Fibroblast of lung (primary cell): ENCODE data around the gene RASA3. TPM values are rescaled to one million over a fixed set of nuclear protein-coding genes. Genes with fewer than 3 reads are reported as not detected.
"Not testable (repeated sequence)": the region's sequence is repeated elsewhere in the genome, so short reads cannot be mapped to it uniquely, and the experiment has no call there.

Source experiments
- DNase-seq, 2 donors: peaks; one replicate each; pipeline versions ENCODE4 v3.0.0 to v3.0.0-alpha.2; 2010; ENCODE audit warnings: low read depth in 2 of 2
- H2AFZ ChIP-seq: 2 replicates; pipeline ENCODE4 v1.5.1; 2012; ENCODE audit warnings: low read length, control low read depth, inconsistent platforms
- H3K27ac ChIP-seq: 2 replicates; pipeline ENCODE4 v1.5.1; 2011; ENCODE audit warnings: low read length, control low read depth; ENCODE audit not compliant: insufficient read depth
- H3K27me3 ChIP-seq: 2 replicates; pipeline ENCODE4 v1.5.1; 2011; ENCODE audit warnings: mild to moderate bottlenecking, low read length; ENCODE audit not compliant: control insufficient read depth, insufficient read depth
- H3K36me3 ChIP-seq: 2 replicates; pipeline ENCODE4 v1.5.1; 2011; ENCODE audit warnings: low read length; ENCODE audit not compliant: control insufficient read depth, insufficient read depth
- H3K4me1 ChIP-seq: 2 replicates; pipeline ENCODE4 v1.5.1; 2011; ENCODE audit warnings: low read length; ENCODE audit not compliant: control insufficient read depth, insufficient read depth; ENCODE audit errors: extremely low read depth
- H3K4me2 ChIP-seq: 2 replicates; pipeline ENCODE4 v1.5.1; 2011; ENCODE audit warnings: low read length, control low read depth; ENCODE audit not compliant: insufficient read depth; ENCODE audit errors: extremely low read depth
- H3K4me3 ChIP-seq, 4 experiments: fragments of 200-600 bp in 1 of 4; sonication (generic) in 1 of 4; replicated peaks in 1 of 4; 2 replicates each; pipeline ENCODE4 v1.5.1; 2011 to 2016; ENCODE audit warnings: low read length in 4 of 4, low read depth in 3 of 4, mild to moderate bottlenecking in 3 of 4, control low read depth in 2 of 4, inconsistent platforms in 1 of 4, mixed read lengths in 1 of 4; ENCODE audit not compliant: insufficient read depth in 1 of 4; ENCODE audit errors: control extremely low read depth in 1 of 4
- H3K79me2 ChIP-seq: 2 replicates; pipeline ENCODE4 v1.5.1; 2012; ENCODE audit warnings: mild to moderate bottlenecking, low read length, inconsistent platforms; ENCODE audit not compliant: control insufficient read depth, insufficient read depth
- H3K9ac ChIP-seq: 2 replicates; pipeline ENCODE4 v1.5.1; 2011; ENCODE audit warnings: mild to moderate bottlenecking, low read length, control low read depth; ENCODE audit not compliant: insufficient read depth
- H3K9me3 ChIP-seq: 2 replicates; pipeline ENCODE4 v1.5.1; 2012; ENCODE audit warnings: low read depth, low read length; ENCODE audit not compliant: control insufficient read depth, insufficient read depth
- H4K20me1 ChIP-seq: 2 replicates; pipeline ENCODE4 v1.5.1; 2011; ENCODE audit warnings: low read length; ENCODE audit not compliant: control insufficient read depth, insufficient read depth; ENCODE audit errors: extremely low read depth
- EZH2 ChIP-seq: IDR thresholded peaks from 2 replicates; pipeline ENCODE4 v1.5.1; 2012; ENCODE audit warnings: low read length, control low read depth, mild to moderate bottlenecking; ENCODE audit errors: missing control alignments
- polyA plus RNA-seq, 2 donors: library from polyadenylated mRNA; depleted of rRNA in 1 of 2; stranded (reverse) in 1 of 2; unstranded in 1 of 2; fragments of >200 nt; gene quantifications; 2 replicates each; pipeline ENCODE4 v1.2.1, GENCODE V29; 2011 to 2012; ENCODE audit warnings: missing spikeins in 1 of 2
- total RNA-seq: library from RNA; depleted of rRNA; stranded (reverse); fragments of >200 nt; gene quantifications from 2 replicates; pipeline ENCODE4 v1.2.1, GENCODE V29; 2014
- TF ChIP-seq, protein P1 (sequence below), 2 donors: IDR thresholded peaks in 1 of 2; conservative IDR thresholded peaks in 1 of 2; 1 replicate in 1 of 2; 2 replicates in 1 of 2; pipeline ENCODE4 v1.5.1; 2011 to 2012; ENCODE audit warnings: low read length in 2 of 2, control low read depth in 1 of 2, inconsistent platforms in 1 of 2, low read depth in 1 of 2, mild to moderate bottlenecking in 1 of 2

The RASA3 gene
- total and polyA plus RNA-seq, 2 donors (not counting 1 experiment from before 2014, with no cell fraction given), result 26.6 to 31.1 TPM

DNA sequence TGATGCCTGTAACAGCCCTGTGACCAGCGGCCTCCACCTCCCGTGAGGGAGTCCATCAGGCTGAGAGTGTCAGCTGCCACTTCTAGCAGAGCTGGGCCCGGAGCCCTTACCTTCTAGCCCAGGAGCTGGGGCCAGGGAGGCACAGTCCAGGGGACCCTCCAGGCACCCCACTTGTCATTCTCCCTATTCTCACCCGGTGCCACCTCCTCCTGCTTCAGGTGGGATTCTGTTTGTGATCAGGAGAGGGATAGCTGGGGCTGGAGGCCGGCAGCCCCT is 4.1 kb downstream of the RASA3 start:
- Histone ChIP-seq H3K9me3 (no peaks in the 10 kb centered on the region), H3K27me3 (no peaks in the 10 kb centered on the region), H3K27ac (peak overlapping the region; percentile 96), H3K9ac (peak overlapping the region; percentile 58), H3K36me3 (peaks cover 3% of the 10 kb centered on the region), H3K4me2 (peak overlapping the region; percentile 85), H3K4me3 (peak overlapping the region in 1 of 4 experiments; percentile 98), H3K79me2 (peaks cover 88% of the 10 kb centered on the region), H4K20me1 (no peaks in the 10 kb centered on the region), H3K4me1 (peaks cover 23% of the 10 kb centered on the region), H2AFZ (no peak overlapping the region)
- TF ChIP-seq, protein P1, sequence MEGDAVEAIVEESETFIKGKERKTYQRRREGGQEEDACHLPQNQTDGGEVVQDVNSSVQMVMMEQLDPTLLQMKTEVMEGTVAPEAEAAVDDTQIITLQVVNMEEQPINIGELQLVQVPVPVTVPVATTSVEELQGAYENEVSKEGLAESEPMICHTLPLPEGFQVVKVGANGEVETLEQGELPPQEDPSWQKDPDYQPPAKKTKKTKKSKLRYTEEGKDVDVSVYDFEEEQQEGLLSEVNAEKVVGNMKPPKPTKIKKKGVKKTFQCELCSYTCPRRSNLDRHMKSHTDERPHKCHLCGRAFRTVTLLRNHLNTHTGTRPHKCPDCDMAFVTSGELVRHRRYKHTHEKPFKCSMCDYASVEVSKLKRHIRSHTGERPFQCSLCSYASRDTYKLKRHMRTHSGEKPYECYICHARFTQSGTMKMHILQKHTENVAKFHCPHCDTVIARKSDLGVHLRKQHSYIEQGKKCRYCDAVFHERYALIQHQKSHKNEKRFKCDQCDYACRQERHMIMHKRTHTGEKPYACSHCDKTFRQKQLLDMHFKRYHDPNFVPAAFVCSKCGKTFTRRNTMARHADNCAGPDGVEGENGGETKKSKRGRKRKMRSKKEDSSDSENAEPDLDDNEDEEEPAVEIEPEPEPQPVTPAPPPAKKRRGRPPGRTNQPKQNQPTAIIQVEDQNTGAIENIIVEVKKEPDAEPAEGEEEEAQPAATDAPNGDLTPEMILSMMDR (conservative IDR thresholded peaks at IDR 0.05 in 1 of 2, IDR thresholded peaks at IDR 0.05 in 1 of 2; ENCODE audit: low read depth in 1 of 2, low read length in 2 of 2), result no peak
- TF ChIP-seq EZH2, result no peak
- DNase-seq, result no peak

DNA sequence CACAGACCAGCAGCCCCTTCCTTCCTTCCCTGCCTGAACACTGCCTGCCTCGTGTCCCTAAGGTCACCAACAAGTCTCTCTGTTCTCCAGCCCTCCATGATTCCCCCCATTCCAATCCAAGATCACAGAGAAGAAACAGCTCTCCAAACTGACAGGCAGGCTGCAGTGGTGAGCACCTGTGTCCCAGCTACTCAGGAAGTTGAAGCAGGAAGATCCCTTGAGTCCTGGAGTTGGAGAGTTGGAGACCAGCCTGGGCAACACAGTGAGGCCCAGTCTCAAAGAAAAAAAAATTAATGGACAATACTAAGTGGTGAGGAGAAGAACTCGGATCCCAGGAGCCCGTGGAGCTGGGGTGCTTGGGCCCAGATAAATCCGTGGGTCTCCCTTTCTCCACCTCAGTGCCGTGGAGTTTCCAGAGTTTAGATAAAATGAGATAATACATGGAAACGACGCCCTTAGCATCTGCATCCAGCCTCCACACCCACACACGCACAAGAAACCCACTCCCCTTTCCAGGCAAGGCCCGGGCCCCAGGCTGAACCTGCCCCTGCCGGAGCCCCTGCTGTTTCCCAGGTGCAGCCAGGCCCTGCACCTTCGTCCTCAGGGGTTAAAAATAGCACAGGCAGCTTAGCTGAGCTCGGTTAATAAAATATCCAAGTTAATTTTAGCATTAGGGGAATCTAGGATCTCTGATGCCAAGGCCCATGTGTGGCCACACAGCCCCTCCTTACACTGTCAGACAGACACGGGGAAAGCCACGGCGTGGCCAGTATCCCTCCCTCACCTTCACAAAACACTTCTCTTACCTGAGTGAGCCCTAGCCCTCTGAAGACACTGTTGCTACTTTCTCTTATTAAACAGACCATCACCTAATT is 4.7 kb downstream of the RASA3 start:
- no peak for DNase-seq
- TF ChIP-seq EZH2, result no peak
- TF ChIP-seq, protein P1 (conservative IDR thresholded peaks at IDR 0.05 in 1 of 2, IDR thresholded peaks at IDR 0.05 in 1 of 2; ENCODE audit: low read depth in 1 of 2, low read length in 2 of 2), result no peak
- Histone ChIP-seq H4K20me1 (no peaks in the 10 kb centered on the region), H3K27ac (peak overlapping the region; percentile 96), H3K9ac (no peak overlapping the region), H3K27me3 (no peaks in the 10 kb centered on the region), H3K4me2 (peak overlapping the region; percentile 85), H2AFZ (no peak overlapping the region), H3K4me3 (no peak overlapping the region), H3K79me2 (peaks cover 94% of the 10 kb centered on the region), H3K36me3 (peaks cover 3% of the 10 kb centered on the region), H3K9me3 (no peaks in the 10 kb centered on the region), H3K4me1 (peaks cover 29% of the 10 kb centered on the region)

DNA sequence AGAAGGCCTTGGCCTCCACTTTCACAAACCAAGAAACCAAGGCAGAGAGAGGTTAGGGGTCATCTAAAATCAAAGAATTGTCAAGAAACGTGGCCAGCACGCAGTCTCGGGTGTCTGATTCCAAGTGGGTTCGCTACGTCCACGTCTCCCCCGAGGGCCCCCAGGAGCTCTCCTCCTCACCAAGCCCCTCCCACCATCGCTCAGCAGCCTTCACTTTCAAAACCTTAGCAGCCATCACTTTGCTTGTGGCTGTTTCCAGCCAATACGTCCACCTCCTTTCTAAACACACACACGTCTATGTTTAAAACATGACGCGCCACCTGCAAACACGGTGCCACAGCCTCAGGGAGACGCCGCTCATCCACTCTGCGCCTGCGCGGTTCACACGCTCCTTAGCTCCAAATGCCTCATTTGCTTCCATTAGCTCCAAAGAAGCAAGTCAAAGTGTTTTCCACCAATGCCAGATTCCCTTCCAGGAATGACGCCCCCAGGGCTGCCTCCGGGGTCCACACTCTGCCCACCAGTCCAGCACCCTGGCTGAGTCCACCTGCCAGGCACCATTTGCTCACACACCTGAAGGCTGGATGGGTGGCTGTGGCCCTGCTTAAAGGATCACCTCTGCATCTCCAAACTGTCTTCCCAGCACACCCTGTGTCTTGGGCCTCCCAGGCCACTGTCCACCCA is 5.5 kb downstream of the RASA3 start:
- Histone ChIP-seq H3K9ac (no peak overlapping the region), H2AFZ (no peak overlapping the region), H3K36me3 (peaks cover 3% of the 10 kb centered on the region), H3K4me2 (no peak overlapping the region), H3K9me3 (no peaks in the 10 kb centered on the region), H3K79me2 (peaks cover 98% of the 10 kb centered on the region), H3K27ac (peak overlapping the region; percentile 96), H4K20me1 (no peaks in the 10 kb centered on the region), H3K27me3 (no peaks in the 10 kb centered on the region), H3K4me1 (peaks cover 34% of the 10 kb centered on the region), H3K4me3 (no peak overlapping the region)
- TF ChIP-seq, protein P1 (conservative IDR thresholded peaks at IDR 0.05 in 1 of 2, IDR thresholded peaks at IDR 0.05 in 1 of 2; ENCODE audit: low read depth in 1 of 2, low read length in 2 of 2), result no peak
- TF ChIP-seq EZH2, result no peak
- DNase-seq, result no peak

DNA sequence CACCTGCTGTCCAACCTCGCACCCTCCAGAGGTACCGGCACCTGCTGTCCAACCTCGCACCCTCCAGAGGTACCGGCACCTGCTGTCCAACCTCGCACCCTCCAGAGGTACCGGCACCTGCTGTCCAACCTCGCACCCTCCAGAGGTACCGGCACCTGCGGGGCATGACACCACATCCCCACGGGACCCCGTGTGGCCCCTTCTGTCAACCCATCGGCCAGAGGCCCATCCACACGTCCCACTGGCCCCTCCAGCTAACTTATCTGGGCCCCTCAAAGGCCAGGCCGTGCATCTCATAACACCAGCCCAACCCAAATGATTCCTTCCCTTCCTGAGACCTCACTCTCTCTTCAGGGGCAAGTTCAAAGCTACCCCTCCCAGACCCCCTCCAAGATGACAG is 6.3 kb downstream of the RASA3 start:
- H3K4me1 ChIP-seq, result peaks cover 40% of the 10 kb centered on the region
- H3K79me2 ChIP-seq, result peaks cover 98% of the 10 kb centered on the region
- DNase-seq, H3K4me2 ChIP-seq, H3K4me3 ChIP-seq, H3K9me3 ChIP-seq, H3K9ac ChIP-seq, H3K27ac ChIP-seq, H4K20me1 ChIP-seq, H3K27me3 ChIP-seq, H3K36me3 ChIP-seq, H2AFZ ChIP-seq: not testable (repeated sequence)
